ENCODE data around the gene PRKAR1B. TPM values are rescaled to one million over a fixed set of nuclear protein-coding genes. Genes with fewer than 3 reads are reported as not detected.
A peak's percentile ranks its signal among the peaks of the same experiment; 100 is the strongest.

Gene PRKAR1B
- total RNA-seq, 2 donors from 2014 or later: 33.5 to 43.2 TPM

DNA sequence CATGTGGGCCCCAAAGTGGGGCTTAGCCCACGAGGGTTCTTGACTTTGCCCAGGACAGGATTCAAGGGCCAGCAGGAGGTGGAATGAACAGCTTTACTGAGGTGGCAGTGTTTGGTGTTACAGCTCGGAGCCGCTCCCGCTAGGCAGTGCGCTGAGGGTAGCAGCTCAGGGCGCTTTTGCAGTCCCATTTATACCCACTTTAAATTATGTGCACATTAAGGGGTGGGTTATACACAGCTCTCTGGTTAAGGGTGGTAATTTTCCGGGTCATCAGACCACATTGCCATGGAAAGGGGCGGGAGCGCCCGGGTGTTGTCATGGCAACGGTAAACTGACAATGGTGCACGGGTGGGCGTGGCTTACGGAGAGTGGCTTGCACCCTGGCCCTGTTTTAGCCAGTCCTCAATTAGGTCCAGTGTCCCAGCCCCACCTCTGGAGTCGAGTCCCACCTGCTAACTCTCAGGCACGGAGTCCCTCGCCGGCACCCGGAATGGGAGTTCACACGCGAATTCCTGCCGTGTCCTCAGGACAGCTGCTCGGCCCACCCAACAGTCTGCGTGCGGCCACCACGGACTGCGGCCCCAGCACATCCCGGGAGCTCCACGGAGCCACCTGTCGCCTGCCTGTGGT is 149.2 kb downstream of the PRKAR1B start:
- Mint-ChIP-seq H3K9me3 (no peaks in the 10 kb centered on the region), H3K4me1 (no peaks in the 10 kb centered on the region), H3K27ac (no peak overlapping the region), H3K27me3 (ENCODE audit: insufficient read depth) (no peaks in the 10 kb centered on the region), H3K36me3 (ENCODE audit: low read depth) (peaks cover 42% of the 10 kb centered on the region), H3K4me3 (no peak overlapping the region)
- peak; percentile 66 for DNase-seq
- H3K4me1 ChIP-seq (ENCODE audit: control insufficient read depth, insufficient read depth, low read length): no peaks in the 10 kb centered on the region
- H3K36me3 ChIP-seq (ENCODE audit: control insufficient read depth, insufficient read depth, low read length): no peaks in the 10 kb centered on the region
- no peak overlapping the region for H3K27ac ChIP-seq (ENCODE audit: low read depth, low read length)
- no peaks in the 10 kb centered on the region for H3K27me3 ChIP-seq (ENCODE audit: control insufficient read depth, insufficient read depth, low read length, poor library complexity, severe bottlenecking)
- H3K9me3 ChIP-seq (ENCODE audit: control insufficient read depth, low read length): no peaks in the 10 kb centered on the region
- WGBS, 2 experiments (ENCODE audit: insufficient coverage in 1 of 2, insufficient read length in 1 of 2): 96% methylated on average over 20 to 29 of the region's 30 CpGs
- no peak overlapping the region for H3K4me3 ChIP-seq (ENCODE audit: low read length)
- TF ChIP-seq, protein P1, sequence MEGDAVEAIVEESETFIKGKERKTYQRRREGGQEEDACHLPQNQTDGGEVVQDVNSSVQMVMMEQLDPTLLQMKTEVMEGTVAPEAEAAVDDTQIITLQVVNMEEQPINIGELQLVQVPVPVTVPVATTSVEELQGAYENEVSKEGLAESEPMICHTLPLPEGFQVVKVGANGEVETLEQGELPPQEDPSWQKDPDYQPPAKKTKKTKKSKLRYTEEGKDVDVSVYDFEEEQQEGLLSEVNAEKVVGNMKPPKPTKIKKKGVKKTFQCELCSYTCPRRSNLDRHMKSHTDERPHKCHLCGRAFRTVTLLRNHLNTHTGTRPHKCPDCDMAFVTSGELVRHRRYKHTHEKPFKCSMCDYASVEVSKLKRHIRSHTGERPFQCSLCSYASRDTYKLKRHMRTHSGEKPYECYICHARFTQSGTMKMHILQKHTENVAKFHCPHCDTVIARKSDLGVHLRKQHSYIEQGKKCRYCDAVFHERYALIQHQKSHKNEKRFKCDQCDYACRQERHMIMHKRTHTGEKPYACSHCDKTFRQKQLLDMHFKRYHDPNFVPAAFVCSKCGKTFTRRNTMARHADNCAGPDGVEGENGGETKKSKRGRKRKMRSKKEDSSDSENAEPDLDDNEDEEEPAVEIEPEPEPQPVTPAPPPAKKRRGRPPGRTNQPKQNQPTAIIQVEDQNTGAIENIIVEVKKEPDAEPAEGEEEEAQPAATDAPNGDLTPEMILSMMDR (conservative IDR thresholded peaks at IDR 0.05): no peak
- H3K9ac ChIP-seq (ENCODE audit: extremely low read depth, low read length, poor library complexity, severe bottlenecking): no peak overlapping the region

GRCh38 chr7:577278-577665 is 149.8 kb downstream of the PRKAR1B start:
- no peaks in the 10 kb centered on the region for H3K9me3 Mint-ChIP-seq
- Histone ChIP-seq H3K36me3 (ENCODE audit: control insufficient read depth, insufficient read depth, low read length) (no peaks in the 10 kb centered on the region), H3K9ac (ENCODE audit: extremely low read depth, low read length, poor library complexity, severe bottlenecking) (no peak overlapping the region), H3K27ac (ENCODE audit: low read depth, low read length) (no peak overlapping the region), H3K4me1 (ENCODE audit: control insufficient read depth, insufficient read depth, low read length) (no peaks in the 10 kb centered on the region), H3K4me3 (ENCODE audit: low read length) (no peak overlapping the region), H3K9me3 (ENCODE audit: control insufficient read depth, low read length) (no peaks in the 10 kb centered on the region), H3K27me3 (ENCODE audit: control insufficient read depth, insufficient read depth, low read length, poor library complexity, severe bottlenecking) (no peaks in the 10 kb centered on the region)
- no peaks in the 10 kb centered on the region for H3K4me1 Mint-ChIP-seq
- DNase-seq: no peak
- peaks cover 41% of the 10 kb centered on the region for H3K36me3 Mint-ChIP-seq (ENCODE audit: low read depth)
- no peaks in the 10 kb centered on the region for H3K27me3 Mint-ChIP-seq (ENCODE audit: insufficient read depth)
- 96 to 98% methylated on average over 13 to 22 of the region's 22 CpGs for WGBS, 2 experiments (ENCODE audit: insufficient coverage in 1 of 2, insufficient read length in 1 of 2)
- no peak overlapping the region for H3K4me3 Mint-ChIP-seq
- TF ChIP-seq, protein P1 (conservative IDR thresholded peaks at IDR 0.05): no peak
- H3K27ac Mint-ChIP-seq: no peak overlapping the region

DNA sequence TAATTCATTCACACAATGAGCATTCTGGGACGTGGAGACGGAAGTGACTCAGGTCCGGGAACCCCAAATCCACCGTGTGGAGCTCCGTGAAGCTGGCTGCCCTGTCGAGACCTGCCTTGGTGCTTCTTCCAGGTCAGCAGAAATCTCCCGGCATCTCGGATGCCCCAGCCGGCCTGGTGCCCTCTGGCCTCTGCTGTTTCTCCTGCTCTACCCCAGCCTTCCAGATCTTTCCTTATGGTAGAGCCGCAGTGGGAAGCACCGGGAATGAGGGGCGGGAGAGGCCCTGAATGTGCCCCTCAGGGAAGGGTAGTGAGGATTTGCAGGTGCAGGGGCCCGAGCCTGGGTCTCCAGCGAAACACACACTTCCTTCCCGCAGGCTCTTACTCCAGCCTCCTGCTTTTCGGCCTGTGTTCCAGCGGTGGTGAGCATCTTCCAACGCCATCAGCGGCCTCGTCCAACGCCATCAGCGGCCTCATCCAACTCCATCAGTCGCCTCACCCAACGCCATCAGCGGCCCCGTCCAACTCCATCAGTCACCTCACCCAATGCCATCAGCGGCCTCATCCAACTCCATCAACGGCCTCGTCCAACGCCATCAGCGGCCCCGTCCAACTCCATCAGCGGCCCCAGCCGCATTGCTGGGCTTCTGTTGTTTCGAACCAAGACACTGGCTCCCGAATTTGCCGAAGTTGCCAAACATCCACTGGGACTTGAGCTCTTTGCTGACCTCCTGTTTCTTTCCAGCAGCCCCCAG is 150.4 kb downstream of the PRKAR1B start:
- no peaks in the 10 kb centered on the region for H3K4me1 ChIP-seq (ENCODE audit: control insufficient read depth, insufficient read depth, low read length)
- Mint-ChIP-seq H3K4me3 (no peak overlapping the region), H3K27ac (peak overlapping the region; percentile 5), H3K27me3 (ENCODE audit: insufficient read depth) (no peaks in the 10 kb centered on the region), H3K36me3 (ENCODE audit: low read depth) (peaks cover 41% of the 10 kb centered on the region), H3K9me3 (no peaks in the 10 kb centered on the region), H3K4me1 (no peaks in the 10 kb centered on the region)
- TF ChIP-seq, protein P1 (conservative IDR thresholded peaks at IDR 0.05): no peak
- WGBS, 2 experiments (ENCODE audit: insufficient coverage in 1 of 2, insufficient read length in 1 of 2): 90 to 94% methylated on average over 22 to 37 of the region's 37 CpGs
- no peak overlapping the region for H3K4me3 ChIP-seq (ENCODE audit: low read length)
- DNase-seq: no peak
- H3K9me3 ChIP-seq (ENCODE audit: control insufficient read depth, low read length): no peaks in the 10 kb centered on the region
- H3K36me3 ChIP-seq (ENCODE audit: control insufficient read depth, insufficient read depth, low read length): no peaks in the 10 kb centered on the region
- no peak overlapping the region for H3K9ac ChIP-seq (ENCODE audit: extremely low read depth, low read length, poor library complexity, severe bottlenecking)
- H3K27ac ChIP-seq (ENCODE audit: low read depth, low read length): no peak overlapping the region
- no peaks in the 10 kb centered on the region for H3K27me3 ChIP-seq (ENCODE audit: control insufficient read depth, insufficient read depth, low read length, poor library complexity, severe bottlenecking)

Data from endodermal cell (in vitro differentiated cells).